Breast epithelium (tissue), 4 donors: ENCODE results near the gene ABCF3. TPM values are rescaled to one million over a fixed set of nuclear protein-coding genes. Genes with fewer than 3 reads are reported as not detected.

Source experiments
- DNase-seq, 2 donors: peaks; one replicate each; pipeline ENCODE4 v3.0.0-alpha.2; 2019; ENCODE audit warnings: low spot score in 2 of 2
- H3K27ac ChIP-seq, 2 donors: fragments of 200-600 bp; sonication (generic) in 1 of 2; one replicate each; pipeline ENCODE4 v1.5.1; 2016 to 2019; ENCODE audit warnings: mild to moderate bottlenecking in 1 of 2
- H3K27me3 ChIP-seq, 2 donors: fragments of 200-600 bp; sonication (generic) in 1 of 2; one replicate each; pipeline versions ENCODE4 v1.5.1 to v1.6.0; 2017 to 2019; ENCODE audit warnings: control low read depth in 1 of 2, mild to moderate bottlenecking in 1 of 2
- H3K36me3 ChIP-seq: fragments of 200-600 bp; one replicate; pipeline ENCODE4 v1.5.1; 2019
- H3K4me1 ChIP-seq, 2 donors: fragments of 200-600 bp; sonication (generic); one replicate each; pipeline ENCODE4 v1.5.1; 2016 to 2019; ENCODE audit warnings: control low read depth in 1 of 2
- H3K4me3 ChIP-seq, 3 donors: fragments of 200-600 bp; sonication (generic); 1 replicate in 2 of 3; 2 replicates in 1 of 3; pipeline ENCODE4 v1.5.1; 2016 to 2019; ENCODE audit warnings: mild to moderate bottlenecking in 3 of 3, moderate library complexity in 2 of 3
- H3K9me3 ChIP-seq, 2 donors: fragments of 200-600 bp; sonication (generic) in 1 of 2; one replicate each; pipeline ENCODE4 v1.5.1; 2016 to 2019; ENCODE audit warnings: control low read depth in 1 of 2
- CTCF ChIP-seq, 3 donors: fragments of 450-650 bp; IDR thresholded peaks; one replicate each; pipeline ENCODE4 v1.5.1; 2016 to 2017; ENCODE audit warnings: antibody characterized with exemption in 3 of 3, mild to moderate bottlenecking in 3 of 3, moderate library complexity in 3 of 3
- POLR2A ChIP-seq: fragments of 450-650 bp; IDR thresholded peaks from one replicate; pipeline ENCODE4 v1.6.1; 2016; ENCODE audit warnings: antibody characterized with exemption, mild to moderate bottlenecking, moderate library complexity
- POLR2AphosphoS5 ChIP-seq, 3 donors: sonication (generic); formaldehyde crosslinking; IDR thresholded peaks; one replicate each; pipeline ENCODE4 v1.6.1; 2017; ENCODE audit warnings: antibody characterized with exemption in 3 of 3
- intact Hi-C: fragments of 100-400 bp; cut with DNase I; formaldehyde crosslinking; loops from one replicate; pipeline ENCODE4 v1.15.1; 2023; ENCODE audit warnings: low total_unique reads
- total RNA-seq, 3 donors: library from RNA; depleted of rRNA; stranded (reverse); fragments of >200 nt; gene quantifications; one replicate each; pipeline ENCODE4 v1.1.0, GENCODE V29; 2016

The ABCF3 gene
- total RNA-seq, 3 donors from 2014 or later = 59.4 to 77.4 (median 71.8) TPM

DNA sequence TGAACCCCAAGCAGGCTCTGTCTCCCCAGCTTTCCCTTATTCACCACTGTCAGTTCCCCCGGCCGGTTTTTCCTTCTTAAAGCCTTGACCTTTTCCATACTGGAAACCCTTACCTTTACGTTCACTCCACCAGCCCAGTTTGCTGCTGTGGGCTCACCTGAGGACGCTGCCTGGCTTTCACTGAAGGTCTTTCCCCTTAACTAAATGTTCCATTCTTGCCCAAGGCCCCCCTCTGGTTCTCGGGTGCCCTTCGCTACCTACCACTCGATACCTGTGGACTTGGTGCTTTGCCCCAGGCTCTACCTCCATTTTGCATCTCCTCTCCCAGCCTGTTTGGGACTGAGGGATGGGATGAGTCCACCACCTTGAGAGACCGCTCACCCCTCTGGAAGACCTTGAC is 10.5 kb upstream of the ABCF3 start:
- no peaks in the 10 kb centered on the region for H3K9me3 ChIP-seq
- intact Hi-C loops = no loop called here
- H3K4me3 ChIP-seq = peak overlapping the region; percentile 83 to 100 (median 90)
- H3K36me3 ChIP-seq = peaks cover 6% of the 10 kb centered on the region
- TF ChIP-seq POLR2A = no peak
- no peak for TF ChIP-seq POLR2AphosphoS5 (IDR thresholded peaks at IDR 0.05)
- TF ChIP-seq CTCF (IDR thresholded peaks at IDR 0.05) = no peak
- H3K27me3 ChIP-seq = no peaks in the 10 kb centered on the region
- peak overlapping the region; percentile 90 to 96 for H3K27ac ChIP-seq
- DNase-seq = no peak
- H3K4me1 ChIP-seq = peaks cover 7 to 13% of the 10 kb centered on the region in 2 donors

DNA sequence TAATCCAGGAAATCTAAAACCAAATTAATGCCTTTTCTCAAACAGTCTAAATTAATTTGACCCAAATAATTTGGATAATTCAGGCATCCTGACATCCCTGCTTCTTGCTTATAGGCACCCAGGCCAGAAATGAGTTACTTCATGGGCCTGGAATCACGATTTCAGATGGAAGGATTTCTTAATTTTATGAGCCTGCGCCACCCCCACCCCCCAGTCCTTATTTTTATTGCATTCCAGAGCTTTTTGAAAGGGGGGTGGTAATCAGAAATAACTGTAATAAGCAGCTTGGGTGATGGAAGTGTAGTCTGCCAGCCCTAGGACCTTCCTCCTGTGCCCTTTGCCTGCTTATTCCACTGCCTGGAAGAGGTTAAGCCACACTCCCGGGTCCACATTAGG is 10.0 kb upstream of the ABCF3 start:
- intact Hi-C loops = no loop called here
- Histone ChIP-seq H3K36me3 (peaks cover 9% of the 10 kb centered on the region), H3K4me3 (peak overlapping the region; percentile 83 to 100 (median 90)), H3K27ac (peak overlapping the region; percentile 90 to 96), H3K9me3 (no peaks in the 10 kb centered on the region), H3K27me3 (no peaks in the 10 kb centered on the region), H3K4me1 (peaks cover 7 to 13% of the 10 kb centered on the region in 2 donors)
- TF ChIP-seq POLR2A (no peak), CTCF (IDR thresholded peaks at IDR 0.05) (no peak), POLR2AphosphoS5 (IDR thresholded peaks at IDR 0.05) (no peak)
- no peak for DNase-seq

- H3K4me1 ChIP-seq = peaks cover 7 to 13% of the 10 kb centered on the region in 2 donors
- peaks cover 11% of the 10 kb centered on the region for H3K36me3 ChIP-seq
Observed at GRCh38 chr3:184176377-184177330, 9.3 kb upstream of the ABCF3 start.

GRCh38 chr3:184177331-184177731 is 8.7 kb upstream of the ABCF3 start:
- DNase-seq = no peak
- Histone ChIP-seq H3K36me3 (peaks cover 17% of the 10 kb centered on the region), H3K4me1 (peaks cover 7 to 13% of the 10 kb centered on the region in 2 donors), H3K9me3 (no peaks in the 10 kb centered on the region), H3K27ac (peak overlapping the region; percentile 64 to 96), H3K4me3 (peak overlapping the region; percentile 83 to 100 (median 90)), H3K27me3 (no peaks in the 10 kb centered on the region)
- TF ChIP-seq CTCF (IDR thresholded peaks at IDR 0.05) (no peak), POLR2AphosphoS5 (IDR thresholded peaks at IDR 0.05) (no peak), POLR2A (no peak)
- intact Hi-C loops = no loop called here

More at GRCh38 chr3:184176377-184177330, 9.3 kb upstream of the ABCF3 start:
- H3K27ac ChIP-seq = peak overlapping the region; percentile 64 to 96
- H3K4me3 ChIP-seq = peak overlapping the region; percentile 83 to 100 (median 90)
- H3K9me3 ChIP-seq = no peaks in the 10 kb centered on the region
- peak in 1 of 2 donors; percentile 63 for DNase-seq
- intact Hi-C loops = no loop called here
- TF ChIP-seq CTCF (IDR thresholded peaks at IDR 0.05) (no peak), POLR2AphosphoS5 (IDR thresholded peaks at IDR 0.05) (peak in 1 of 3 donors; percentile 8), POLR2A (no peak)
- H3K27me3 ChIP-seq = no peaks in the 10 kb centered on the region

- Histone ChIP-seq H3K27ac (no peak overlapping the region), H3K27me3 (no peaks in the 10 kb centered on the region), H3K9me3 (no peaks in the 10 kb centered on the region), H3K4me1 (peaks cover 7 to 13% of the 10 kb centered on the region in 2 donors), H3K36me3 (peaks cover 19% of the 10 kb centered on the region), H3K4me3 (no peak overlapping the region)
- TF ChIP-seq CTCF (IDR thresholded peaks at IDR 0.05) = no peak
- no peak for TF ChIP-seq POLR2A
- no peak for TF ChIP-seq POLR2AphosphoS5 (IDR thresholded peaks at IDR 0.05)
- intact Hi-C loops = no loop called here
- no peak for DNase-seq
Observed at GRCh38 chr3:184177767-184178306, 8.2 kb upstream of the ABCF3 start.
